Kidney (tissue), 14 donors: Measurements from ENCODE around the gene AUTS2. TPM values are rescaled to one million over a fixed set of nuclear protein-coding genes. Genes with fewer than 3 reads are reported as not detected.

Experiments used
- DNase-seq, 5 donors: peaks; one replicate each; pipeline ENCODE4 v3.0.0-alpha.2; 2013 to 2020
- FAIRE-seq: peaks from 2 replicates; lab custom pipeline; 2012; peaks lifted over from hg19 to GRCh38; lab: Jason Lieb, UNC
- H3K27ac ChIP-seq, 2 donors: one replicate each; pipeline ENCODE4 v1.7.0; 2013; ENCODE audit warnings: low read depth in 2 of 2, low read length in 2 of 2, inconsistent platforms in 1 of 2
- H3K27me3 ChIP-seq: one replicate; pipeline ENCODE4 v1.7.1; 2013; ENCODE audit warnings: low read length, inconsistent platforms; ENCODE audit not compliant: control insufficient read depth, insufficient read depth
- H3K36me3 ChIP-seq, 3 donors: one replicate each; pipeline versions ENCODE4 v1.7.0 to v1.7.1; 2013; ENCODE audit warnings: low read length in 3 of 3, control low read depth in 1 of 3, inconsistent platforms in 1 of 3; ENCODE audit not compliant: insufficient read depth in 3 of 3, control insufficient read depth in 2 of 3
- H3K4me1 ChIP-seq, 3 donors: one replicate each; pipeline versions ENCODE4 v1.7.0 to v1.7.1; 2013; ENCODE audit warnings: low read length in 3 of 3, inconsistent platforms in 1 of 3, low read depth in 1 of 3; ENCODE audit not compliant: control insufficient read depth in 2 of 3, insufficient read depth in 2 of 3
- H3K4me3 ChIP-seq, 3 donors: one replicate each; pipeline versions ENCODE4 v1.7.0 to v1.8.1; 2013; ENCODE audit warnings: low read length in 3 of 3, control low read depth in 1 of 3, inconsistent platforms in 1 of 3
- H3K9ac ChIP-seq, 3 donors: one replicate each; pipeline versions ENCODE4 v1.7.0 to v1.7.1; 2013; ENCODE audit warnings: low read length in 3 of 3, control low read depth in 1 of 3, inconsistent platforms in 1 of 3
- H3K9me3 ChIP-seq, 3 donors: one replicate each; pipeline versions ENCODE4 v1.7.0 to v1.7.1; 2013; ENCODE audit warnings: low read length in 3 of 3, control low read depth in 1 of 3, inconsistent platforms in 1 of 3; ENCODE audit not compliant: control insufficient read depth in 2 of 3, insufficient read depth in 1 of 3
- intact Hi-C: fragments of 100-400 bp; cut with DNase I; formaldehyde crosslinking; loops from one replicate; pipeline ENCODE4 v1.11.1; 2022
- polyA plus RNA-seq: library from polyadenylated mRNA; stranded (reverse); fragments of 350-450 nt; fragmentation: Illumina TruSeq; extraction: RNeasy Lipid Tissue Mini Kit (QIAGEN cat#74804); gene quantifications from one replicate; pipeline ENCODE4 v1.2.3, GENCODE V29; 2014; ENCODE audit warnings: low read depth, low replicate concordance; ENCODE audit not compliant: insufficient read depth
- total RNA-seq: library from RNA; stranded (reverse); fragmentation: NEBNext Ultra II Directional; extraction: Animal tissue kit (Norgen Biotek cat#: 25700); gene quantifications from one replicate; pipeline ENCODE4 v1.2.1, GENCODE V29; 2021
- TF ChIP-seq, protein P1 (sequence below): IDR thresholded peaks from 3 replicates; pipeline ENCODE4 v1.5.1; 2012; ENCODE audit warnings: mild to moderate bottlenecking, moderate library complexity, borderline replicate concordance; ENCODE audit not compliant: insufficient read depth; ENCODE audit errors: extremely low read depth
- donor health status: control.
- donor health status: control.
- donor health status: control.
- donor health status: control.
- donor health status: control.
- donor health status: DM: yes; HTN: yes; CAD: no.
- donor health status: Normal renal cell carcinoma (clear cell type).

AUTS2 gene
- total and polyA plus RNA-seq, 2 donors from 2014 or later = 5.2 to 33.8 TPM

DNA sequence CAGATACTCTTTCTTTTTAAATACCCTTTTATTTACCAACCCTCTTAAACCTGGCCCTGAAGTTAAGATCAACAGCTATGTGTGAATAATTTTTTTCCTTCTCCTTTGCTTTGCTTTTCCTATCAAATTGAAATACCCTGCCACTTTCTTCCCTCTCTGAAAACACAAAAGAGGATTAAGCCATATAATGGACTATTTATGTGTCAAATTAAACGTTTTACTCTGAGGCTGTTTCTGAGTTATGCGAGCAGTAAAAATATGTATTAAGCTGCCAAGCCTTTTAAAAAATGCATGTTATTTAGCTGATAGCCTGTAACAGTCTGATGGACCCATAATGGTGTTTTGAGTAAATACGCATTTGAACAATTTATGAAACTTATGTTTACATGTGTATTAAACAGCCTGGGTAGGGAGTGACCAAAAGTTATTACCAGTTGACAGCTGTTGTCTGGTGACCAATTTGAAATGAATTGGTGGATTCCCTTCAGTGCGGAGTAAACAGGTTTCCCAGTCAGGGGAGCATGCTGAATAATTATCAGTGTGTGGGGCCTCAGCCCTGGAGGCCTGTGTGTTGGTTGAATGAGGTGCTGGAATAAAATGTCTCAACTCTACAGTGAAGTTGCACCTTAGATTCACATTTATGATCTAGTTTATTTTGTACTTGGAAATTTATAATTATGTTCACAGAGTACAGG is 89.6 kb downstream of the AUTS2 start:
- FAIRE-seq (no peak), DNase-seq (peak in 2 of 5 donors; percentile 44 to 52)
- no peak overlapping the region for H3K9ac ChIP-seq
- peaks cover 0 to 5% (median 0%) of the 10 kb centered on the region in 3 donors for H3K4me1 ChIP-seq
- no peak overlapping the region for H3K27ac ChIP-seq
- H3K36me3 ChIP-seq = no peaks in the 10 kb centered on the region
- H3K4me3 ChIP-seq = no peak overlapping the region
- no peaks in the 10 kb centered on the region for H3K9me3 ChIP-seq
- no peaks in the 10 kb centered on the region for H3K27me3 ChIP-seq
- intact Hi-C loops = no loop called here
- TF ChIP-seq, protein P1, sequence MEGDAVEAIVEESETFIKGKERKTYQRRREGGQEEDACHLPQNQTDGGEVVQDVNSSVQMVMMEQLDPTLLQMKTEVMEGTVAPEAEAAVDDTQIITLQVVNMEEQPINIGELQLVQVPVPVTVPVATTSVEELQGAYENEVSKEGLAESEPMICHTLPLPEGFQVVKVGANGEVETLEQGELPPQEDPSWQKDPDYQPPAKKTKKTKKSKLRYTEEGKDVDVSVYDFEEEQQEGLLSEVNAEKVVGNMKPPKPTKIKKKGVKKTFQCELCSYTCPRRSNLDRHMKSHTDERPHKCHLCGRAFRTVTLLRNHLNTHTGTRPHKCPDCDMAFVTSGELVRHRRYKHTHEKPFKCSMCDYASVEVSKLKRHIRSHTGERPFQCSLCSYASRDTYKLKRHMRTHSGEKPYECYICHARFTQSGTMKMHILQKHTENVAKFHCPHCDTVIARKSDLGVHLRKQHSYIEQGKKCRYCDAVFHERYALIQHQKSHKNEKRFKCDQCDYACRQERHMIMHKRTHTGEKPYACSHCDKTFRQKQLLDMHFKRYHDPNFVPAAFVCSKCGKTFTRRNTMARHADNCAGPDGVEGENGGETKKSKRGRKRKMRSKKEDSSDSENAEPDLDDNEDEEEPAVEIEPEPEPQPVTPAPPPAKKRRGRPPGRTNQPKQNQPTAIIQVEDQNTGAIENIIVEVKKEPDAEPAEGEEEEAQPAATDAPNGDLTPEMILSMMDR = no peak

DNA sequence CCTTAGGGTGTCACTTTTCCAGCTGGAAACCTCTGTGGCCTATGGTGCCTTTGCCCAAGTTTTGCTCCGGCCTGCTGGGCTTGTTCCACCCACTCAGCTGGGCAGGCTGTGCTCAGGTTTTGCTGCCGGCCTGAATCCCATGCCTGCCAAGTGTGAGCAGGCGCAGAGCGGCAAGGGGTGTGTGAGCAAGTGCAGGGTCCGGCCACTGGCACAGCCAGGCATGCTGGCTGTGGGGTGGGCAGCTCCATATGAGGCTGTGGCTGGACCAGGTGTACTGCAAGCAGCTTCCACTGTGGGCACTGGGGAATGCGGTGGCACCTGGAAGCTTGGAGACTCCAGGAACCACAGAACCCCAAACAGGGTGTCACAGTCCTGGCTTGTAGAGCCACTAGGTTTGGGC is 92.1 kb downstream of the AUTS2 start:
- no peak for FAIRE-seq
- no peaks in the 10 kb centered on the region for H3K4me1 ChIP-seq
- H3K9ac ChIP-seq = no peak overlapping the region
- DNase-seq = peak in 1 of 5 donors; percentile 55
- H3K27ac ChIP-seq = no peak overlapping the region
- no peaks in the 10 kb centered on the region for H3K27me3 ChIP-seq
- intact Hi-C loops = no loop called here
- H3K9me3 ChIP-seq = no peaks in the 10 kb centered on the region
- H3K4me3 ChIP-seq = no peak overlapping the region
- H3K36me3 ChIP-seq = no peaks in the 10 kb centered on the region
- TF ChIP-seq, protein P1 = no peak

DNA sequence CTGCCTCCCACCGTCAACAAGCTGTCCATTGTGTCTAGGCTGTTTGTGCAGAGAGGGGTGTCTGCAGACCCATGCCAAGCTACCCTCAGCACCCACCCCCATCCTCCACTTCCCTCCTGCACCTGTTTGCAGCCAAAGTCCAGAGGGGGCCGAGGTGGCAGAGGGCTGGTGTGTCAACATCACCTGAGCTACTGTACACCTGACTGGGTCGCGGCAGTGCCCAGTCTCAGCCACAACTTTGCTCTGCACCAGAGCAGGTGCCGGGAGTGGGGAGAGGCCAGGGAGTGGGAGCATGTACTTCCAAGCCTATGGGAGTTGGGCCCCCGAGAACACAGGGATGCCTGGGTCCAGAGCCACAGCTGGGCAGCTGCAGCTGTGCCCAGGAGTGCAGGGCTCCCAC is 93.1 kb downstream of the AUTS2 start:
- no peak overlapping the region for H3K4me3 ChIP-seq
- TF ChIP-seq, protein P1 = no peak
- H3K9ac ChIP-seq = no peak overlapping the region
- DNase-seq (no peak), FAIRE-seq (no peak)
- H3K4me1 ChIP-seq = no peaks in the 10 kb centered on the region
- no peaks in the 10 kb centered on the region for H3K36me3 ChIP-seq
- no peaks in the 10 kb centered on the region for H3K9me3 ChIP-seq
- H3K27me3 ChIP-seq = no peaks in the 10 kb centered on the region
- intact Hi-C loops = no loop called here
- H3K27ac ChIP-seq = no peak overlapping the region
